Heart left ventricle (tissue), 16 donors: ENCODE measurements around the gene NAP1L4. TPM values are rescaled to one million over a fixed set of nuclear protein-coding genes. Genes with fewer than 3 reads are reported as not detected.

Source experiments
- ATAC-seq, 4 donors: fragments of 200-7000 bp; cut with Tn5 transposase; one replicate each; pipeline ENCODE4 v1.9.1; 2020 to 2022; ENCODE audit warnings: moderate library complexity in 4 of 4, mild to moderate bottlenecking in 3 of 4, moderate number of reproducible peaks in 1 of 4
- DNase-seq, 5 donors: peaks; one replicate each; pipeline ENCODE4 v3.0.0-alpha.2; 2020
- H3K27ac ChIP-seq, 12 donors: fragments of 200-600 bp; sonication (generic) in 4 of 12; one replicate each; pipeline versions ENCODE4 v1.5.0 to v1.8.0; 2016 to 2022; ENCODE audit warnings: mild to moderate bottlenecking in 2 of 12
- H3K27me3 ChIP-seq, 9 donors: fragments of 200-600 bp; sonication (generic) in 2 of 9; one replicate each; pipeline versions ENCODE4 v1.5.1 to v1.8.0; 2016 to 2022; ENCODE audit warnings: mild to moderate bottlenecking in 3 of 9
- H3K36me3 ChIP-seq, 9 donors: fragments of 200-600 bp; sonication (generic) in 2 of 9; one replicate each; pipeline versions ENCODE4 v1.5.0 to v1.8.0; 2018 to 2022; ENCODE audit warnings: mild to moderate bottlenecking in 2 of 9
- H3K4me1 ChIP-seq, 12 donors: fragments of 200-600 bp; sonication (generic) in 4 of 12; one replicate each; pipeline versions ENCODE4 v1.5.0 to v1.8.0; 2016 to 2022; ENCODE audit warnings: mild to moderate bottlenecking in 3 of 12
- H3K4me3 ChIP-seq, 12 donors: fragments of 200-600 bp; sonication (generic) in 4 of 12; one replicate each; pipeline versions ENCODE4 v1.5.0 to v1.8.0; 2017 to 2022; ENCODE audit warnings: mild to moderate bottlenecking in 9 of 12, moderate library complexity in 4 of 12
- H3K9me3 ChIP-seq, 12 donors: fragments of 200-600 bp; sonication (generic) in 4 of 12; one replicate each; pipeline versions ENCODE4 v1.5.0 to v1.8.0; 2016 to 2022; ENCODE audit warnings: mild to moderate bottlenecking in 1 of 12
- CTCF ChIP-seq, 12 donors: fragments of 200-600 bp; sonication (generic) in 4 of 12; IDR thresholded peaks; one replicate each; pipeline versions ENCODE4 v1.5.0 to v1.8.0; 2018 to 2022; ENCODE audit warnings: antibody characterized with exemption in 12 of 12, mild to moderate bottlenecking in 5 of 12
- POLR2A ChIP-seq, 2 donors: fragments of 450-650 bp; IDR thresholded peaks; one replicate each; pipeline ENCODE4 v1.6.1; 2017; ENCODE audit warnings: antibody characterized with exemption in 2 of 2, mild to moderate bottlenecking in 2 of 2, moderate library complexity in 2 of 2
- WGBS, 4 donors: extraction: QIAGEN DNeasy Blood & Tissue Kit in 2 of 4; methylation state at CpG; one replicate each; pipeline versions ENCODE4 v1.1.5 to v1.1.7; 2013 to 2018; 5-methylcytosine and 5-hydroxymethylcytosine counted together
- intact Hi-C, 10 donors: fragments of 100-400 bp; cut with DNase I; formaldehyde crosslinking; loops; one replicate each; pipeline versions ENCODE4 v1.11.1 to v1.14.2; 2022
- polyA plus RNA-seq, 2 donors: library from polyadenylated mRNA; stranded (reverse); fragments of 200-250 nt; gene quantifications; one replicate each; pipeline ENCODE4 v1.2.3, GENCODE V29; 2013
- total RNA-seq, 9 donors: library from RNA; depleted of rRNA in 2 of 9; stranded (reverse); fragments of >200 nt in 2 of 9; fragmentation: NEBNext Ultra II Directional in 3 of 9; extraction: Animal tissue kit (Norgen Biotek cat#: 25700) in 3 of 9; gene quantifications; one replicate each; pipeline versions ENCODE4 v1.1.0 to v1.2.4, GENCODE V29; 2016 to 2023
- donor health status: ischemic (EF 13 %, LVEDD 7.1; RV severe dilation, severe dysfunction).
- donor health status: healthy with polysubstance abuse.
- donor health status: DM: no; HTN: yes; CAD: no.
- donor health status: DM: no; HTN: no; CAD: no.
- donor health status: ischemic (EF 25% LVEDD 6.9; RV normal size, moderate dysfunction).
- donor health status: ischemic (EF 25% LVEDD 5.7; RV mildly dilated, moderate dysfunction).
- donor health status: healthy.
- donor health status: DM: yes; HTN: yes; CAD: no.
- donor health status: ischemic (EF 35%, LVEDD 5.7; RV mildly dilated, moderate dysfunction).
- donor health status: nonischemic (EF 11% LVEDD 7.7; RV severe dilation, severe dysfunction).
- donor health status: DM: yes; HTN: yes; CAD: no.
- donor health status: PGD.
- donor health status: ischemic (EF 29% LVEDD 5.4; RV normal size, mild dysfunction).
- donor health status: nonischemic (EF 23%, LVEDD 6.1; RV moderate dilation, normal function).

The NAP1L4 gene
- total and polyA plus RNA-seq, 11 donors, result 119 to 216 (median 167) TPM

- peaks cover 0 to 94% (median 83%) of the 10 kb centered on the region in 9 donors for H3K36me3 ChIP-seq
- intact Hi-C loops, result no loop called here
- DNase-seq, result no peak
- H3K27ac ChIP-seq, result no peak overlapping the region
- no peak overlapping the region for H3K4me3 ChIP-seq
- 83 to 89% (median 86%) methylated on average over 1 of the region's 1 CpG for WGBS, 4 donors
- ATAC-seq, result no peak
- no peaks in the 10 kb centered on the region for H3K9me3 ChIP-seq
- H3K27me3 ChIP-seq, result no peaks in the 10 kb centered on the region
- TF ChIP-seq POLR2A (IDR thresholded peaks at IDR 0.05) (no peak), CTCF (IDR thresholded peaks at IDR 0.05) (no peak)
- peaks cover 1 to 39% (median 9%) of the 10 kb centered on the region in 12 donors for H3K4me1 ChIP-seq
Measured at GRCh38 chr11:2950825-2951224, 41.3 kb downstream of the NAP1L4 start.

- Histone ChIP-seq H3K27ac (no peak overlapping the region), H3K4me3 (no peak overlapping the region), H3K36me3 (peaks cover 0 to 85% (median 74%) of the 10 kb centered on the region in 9 donors), H3K9me3 (no peaks in the 10 kb centered on the region), H3K4me1 (peaks cover 4 to 48% (median 16%) of the 10 kb centered on the region in 12 donors), H3K27me3 (no peaks in the 10 kb centered on the region)
- no peak for TF ChIP-seq CTCF (IDR thresholded peaks at IDR 0.05)
- TF ChIP-seq POLR2A (IDR thresholded peaks at IDR 0.05), result no peak
- ATAC-seq (no peak), DNase-seq (no peak)
- WGBS, 4 donors, result 91 to 95% (median 93%) methylated on average over 11 of the region's 11 CpGs
- intact Hi-C loops, result no loop called here
Measured at GRCh38 chr11:2949920-2950319, 42.2 kb downstream of the NAP1L4 start.

- no peak for ATAC-seq
- no peak overlapping the region for H3K4me3 ChIP-seq
- intact Hi-C loops, result no loop called here
- H3K9me3 ChIP-seq, result no peaks in the 10 kb centered on the region
- TF ChIP-seq CTCF (IDR thresholded peaks at IDR 0.05), result no peak
- no peak for TF ChIP-seq POLR2A (IDR thresholded peaks at IDR 0.05)
- DNase-seq, result no peak
- H3K27ac ChIP-seq, result no peak overlapping the region
- WGBS, 4 donors, result 90 to 94% (median 91%) methylated on average over 11 of the region's 11 CpGs
- H3K27me3 ChIP-seq, result no peaks in the 10 kb centered on the region
- peaks cover 0 to 73% (median 59%) of the 10 kb centered on the region in 9 donors for H3K36me3 ChIP-seq
- peaks cover 4 to 60% (median 17%) of the 10 kb centered on the region in 12 donors for H3K4me1 ChIP-seq
Measured at GRCh38 chr11:2947744-2948143, 44.4 kb downstream of the NAP1L4 start.

- ATAC-seq (no peak), DNase-seq (no peak)
- intact Hi-C loops, result no loop called here
- Histone ChIP-seq H3K27ac (peak overlapping the region in 6 of 12 donors; percentile 37 to 66 (median 60)), H3K4me1 (peaks cover 4 to 45% (median 21%) of the 10 kb centered on the region in 12 donors), H3K27me3 (no peaks in the 10 kb centered on the region), H3K9me3 (no peaks in the 10 kb centered on the region), H3K4me3 (peak overlapping the region in 6 of 12 donors; percentile 13 to 47 (median 32)), H3K36me3 (peaks cover 0 to 54% (median 40%) of the 10 kb centered on the region in 9 donors)
- TF ChIP-seq POLR2A (IDR thresholded peaks at IDR 0.05), result no peak
- no peak for TF ChIP-seq CTCF (IDR thresholded peaks at IDR 0.05)
- 57 to 77% (median 73%) methylated on average over 7 to 8 of the region's 8 CpGs for WGBS, 4 donors
Measured at GRCh38 chr11:2945757-2946287, 46.3 kb downstream of the NAP1L4 start.
